HL-60/S4 treated with retinoic acid at 250 ng/mL for 4 days and 3 days (cell line): ENCODE data around the gene RNU5B-1.

Experiments
- in situ Hi-C: fragments of 300-500 bp; cut with MboI; formaldehyde crosslinking; loops from 2 replicates; pipeline ENCODE4 v1.7.0; 2022; ENCODE audit warnings: low sequenced_read_pairs

Gene RNU5B-1

GRCh38 chr15:65327651-65328393 is 23.3 kb downstream of the RNU5B-1 start:
- in situ Hi-C loops = no loop called here

GRCh38 chr15:65328506-65329287 is 24.2 kb downstream of the RNU5B-1 start:
- in situ Hi-C loops = no loop called here

GRCh38 chr15:65329288-65329983 is 25.0 kb downstream of the RNU5B-1 start:
- in situ Hi-C loops = no loop called here

- in situ Hi-C loops = no loop called here
Measured at GRCh38 chr15:65329984-65330735, 25.7 kb downstream of the RNU5B-1 start.

DNA sequence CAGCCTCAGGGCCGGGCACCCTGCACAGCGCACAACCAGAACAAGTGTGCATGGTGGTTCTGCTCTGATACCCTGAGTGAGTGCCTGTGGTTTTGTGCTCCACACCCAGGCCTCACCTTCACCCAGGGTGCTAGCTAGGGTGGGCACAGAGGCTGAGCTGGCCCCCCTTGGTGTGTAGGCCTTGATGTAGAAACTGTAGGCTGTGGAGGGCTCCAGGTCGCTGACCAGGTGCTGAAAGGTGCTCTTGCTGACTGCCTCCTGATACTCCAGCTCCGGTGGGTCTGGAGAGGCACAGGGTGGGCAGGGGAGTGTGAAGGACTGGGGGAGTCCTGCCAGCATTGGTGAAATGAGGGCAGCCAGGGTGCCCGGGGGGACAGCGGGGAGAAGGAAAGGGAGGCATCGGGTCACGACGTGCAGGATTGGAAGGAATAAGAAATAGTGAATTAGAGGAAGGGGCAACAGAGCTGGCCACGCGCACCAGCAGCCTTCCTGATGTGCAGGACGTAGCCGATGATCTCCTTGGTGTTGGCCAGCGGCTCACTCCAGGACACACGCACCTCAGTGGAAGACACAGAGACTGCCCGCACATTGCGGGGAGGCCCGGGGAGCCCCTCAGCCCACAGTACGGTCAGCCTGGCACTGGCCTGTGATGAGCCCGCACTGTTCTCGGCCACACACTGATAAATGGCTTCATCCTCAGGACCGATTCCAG is 26.6 kb downstream of the RNU5B-1 start:
- in situ Hi-C loops = no loop called here

DNA sequence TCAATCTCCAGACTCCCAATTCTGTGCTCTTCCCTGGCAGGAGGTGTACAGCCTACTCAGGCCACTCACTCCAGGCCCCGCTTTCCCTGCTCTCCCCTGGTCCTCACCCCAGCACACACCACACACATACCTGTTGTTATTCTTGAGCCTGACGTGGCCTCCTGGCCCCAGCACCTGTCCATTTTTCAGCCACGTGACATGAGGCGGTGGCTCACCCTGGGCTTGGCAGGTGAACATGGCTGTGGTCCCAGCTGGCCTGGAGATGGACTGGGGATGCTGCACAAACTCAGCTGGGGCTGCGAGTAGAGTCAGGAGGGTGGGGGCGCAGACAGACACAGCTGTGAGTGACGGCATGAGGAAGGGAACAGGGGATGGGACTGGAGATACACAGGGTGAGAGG is 27.3 kb downstream of the RNU5B-1 start:
- in situ Hi-C loops = no loop called here

DNA sequence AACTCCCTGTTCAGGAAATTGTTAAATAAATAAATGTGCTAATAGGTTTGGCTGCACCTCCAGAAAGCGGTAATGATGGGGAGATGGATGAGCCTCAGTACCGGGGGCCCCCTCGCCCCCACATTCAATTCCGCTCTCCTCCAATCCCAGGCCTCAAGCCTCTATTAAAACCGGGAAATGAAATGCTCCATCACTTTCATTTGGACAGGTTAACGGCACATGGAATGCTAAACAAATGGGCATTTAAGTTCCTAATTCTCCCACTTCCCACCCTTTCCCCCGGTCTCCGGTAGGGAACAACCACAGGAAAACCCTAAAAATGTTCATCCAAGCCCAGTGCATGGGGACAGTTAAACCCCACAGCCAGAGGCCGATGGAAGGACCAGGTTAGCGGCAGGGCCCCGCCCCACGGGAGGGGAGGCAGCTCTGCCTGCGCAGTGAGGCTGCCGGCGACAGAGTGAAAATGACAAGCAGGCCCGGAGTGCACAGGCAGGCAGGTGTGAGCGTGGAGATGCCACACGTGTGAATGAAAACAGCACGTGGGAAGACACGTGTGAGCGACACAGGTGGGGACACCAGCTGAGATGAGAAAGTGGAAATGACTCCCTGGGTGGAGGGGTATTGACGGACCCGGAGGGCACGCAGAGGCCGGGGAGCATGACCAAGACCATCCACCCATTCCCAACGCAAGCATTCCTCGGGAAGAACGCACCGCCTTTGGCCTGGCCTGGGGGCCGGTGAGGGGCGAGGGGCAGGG is 28.1 kb downstream of the RNU5B-1 start:
- in situ Hi-C loops = no loop called here

GRCh38 chr15:65333148-65333820 is 28.8 kb downstream of the RNU5B-1 start:
- in situ Hi-C loops = no loop called here

DNA sequence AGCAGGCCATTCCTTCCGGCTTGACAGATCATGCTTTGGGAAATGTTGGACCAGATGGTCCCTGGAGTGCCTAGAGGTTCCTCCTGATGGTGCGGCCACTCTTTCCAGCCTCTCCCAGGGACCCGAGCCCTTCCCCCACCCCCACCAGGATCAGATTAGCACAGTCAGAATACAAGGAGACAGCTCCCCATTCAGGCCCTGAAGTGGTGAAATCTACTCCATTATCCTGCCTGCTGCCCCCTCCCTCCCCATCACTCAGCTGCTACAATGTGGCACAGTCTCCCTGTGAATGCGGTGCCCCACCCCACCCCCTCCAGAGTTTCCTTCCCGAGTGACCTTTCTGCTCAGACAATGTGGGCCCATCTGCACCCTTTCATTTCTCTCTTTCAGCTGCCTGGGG is 29.4 kb downstream of the RNU5B-1 start:
- in situ Hi-C loops = no loop called here

GRCh38 chr15:65334586-65335231 is 30.2 kb downstream of the RNU5B-1 start:
- in situ Hi-C loops = no loop called here

DNA sequence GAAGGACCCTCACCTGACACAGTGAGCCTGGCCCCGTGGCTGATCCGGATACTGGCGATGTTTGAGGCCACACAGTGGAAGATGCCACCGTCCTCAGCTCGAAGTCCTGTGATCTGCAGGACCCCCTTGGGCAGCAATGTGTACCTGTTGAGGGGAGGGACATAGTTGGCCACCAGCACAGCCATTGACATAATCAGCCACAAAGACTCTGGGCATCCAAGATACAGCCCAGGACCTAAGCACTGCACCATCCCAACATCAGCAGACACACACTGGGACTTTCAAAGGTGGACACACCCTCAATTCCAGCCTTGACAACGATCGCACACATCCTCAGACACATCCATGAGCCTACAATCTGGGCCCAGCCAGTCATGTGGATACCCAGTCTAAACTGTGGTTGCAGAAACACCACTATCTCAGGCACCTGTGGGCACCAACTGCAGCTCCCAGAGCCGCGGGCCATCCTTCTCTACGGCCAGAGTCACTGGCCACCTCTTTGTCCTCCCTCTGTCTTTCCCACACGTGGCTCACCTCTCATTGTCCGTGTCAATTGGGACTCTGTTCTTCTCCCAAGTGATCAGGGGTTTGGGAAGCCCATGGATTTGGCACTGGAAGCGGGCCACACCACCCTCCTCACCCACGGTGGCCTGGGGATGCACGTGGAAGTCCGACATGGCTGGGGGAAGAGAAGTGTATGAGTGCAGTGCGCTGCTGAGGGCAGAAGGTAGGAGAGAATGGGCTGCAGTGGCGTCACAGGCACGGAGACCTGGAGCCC is 31.0 kb downstream of the RNU5B-1 start:
- in situ Hi-C loops = no loop called here

DNA sequence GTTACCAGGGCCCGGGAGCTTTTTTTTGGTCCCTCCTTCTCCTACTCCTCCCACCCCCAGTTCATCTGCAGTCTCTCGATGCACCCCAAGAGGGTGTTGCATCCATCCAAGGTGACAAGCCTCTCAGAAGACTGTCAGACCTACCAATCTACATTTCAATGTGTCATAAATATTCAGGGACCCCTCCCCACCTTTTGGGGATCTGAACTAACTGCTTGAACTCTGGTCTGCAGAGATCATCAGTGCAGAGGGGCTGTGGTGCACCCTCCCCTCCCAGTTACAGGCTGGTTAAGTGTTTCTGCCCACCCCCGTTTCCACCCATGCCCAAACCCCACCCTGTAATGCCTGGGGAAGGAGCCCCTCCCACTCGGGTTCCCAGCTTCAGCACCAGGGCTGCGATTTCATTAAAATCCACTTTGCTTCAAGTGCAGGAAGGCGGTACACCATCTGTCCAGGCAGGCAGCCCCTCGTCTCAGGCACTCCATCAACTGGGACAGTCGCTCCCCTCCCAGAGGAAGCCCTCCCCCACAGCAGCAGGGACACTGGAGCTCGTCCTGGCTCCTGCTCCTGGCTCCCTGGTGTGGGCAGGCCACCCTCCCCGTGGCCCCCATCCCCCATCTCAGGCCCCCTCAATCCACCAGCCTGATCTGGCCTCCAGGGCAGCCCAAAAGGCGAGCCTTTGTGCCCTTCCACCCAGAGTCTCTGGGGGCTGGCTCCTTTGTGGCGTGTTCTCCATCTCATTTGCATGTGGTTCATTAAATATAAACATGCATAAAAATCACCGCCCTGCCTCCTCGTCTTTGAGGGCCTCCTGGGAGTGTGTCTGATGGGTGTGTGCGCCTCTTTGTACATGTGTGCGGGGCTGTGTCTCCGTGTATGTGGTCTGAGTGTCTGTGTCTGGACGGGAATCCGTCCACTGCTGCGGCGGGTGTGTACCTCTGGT is 32.3 kb downstream of the RNU5B-1 start:
- in situ Hi-C loops = no loop called here

GRCh38 chr15:65337436-65338070 is 33.1 kb downstream of the RNU5B-1 start:
- in situ Hi-C loops = no loop called here

DNA sequence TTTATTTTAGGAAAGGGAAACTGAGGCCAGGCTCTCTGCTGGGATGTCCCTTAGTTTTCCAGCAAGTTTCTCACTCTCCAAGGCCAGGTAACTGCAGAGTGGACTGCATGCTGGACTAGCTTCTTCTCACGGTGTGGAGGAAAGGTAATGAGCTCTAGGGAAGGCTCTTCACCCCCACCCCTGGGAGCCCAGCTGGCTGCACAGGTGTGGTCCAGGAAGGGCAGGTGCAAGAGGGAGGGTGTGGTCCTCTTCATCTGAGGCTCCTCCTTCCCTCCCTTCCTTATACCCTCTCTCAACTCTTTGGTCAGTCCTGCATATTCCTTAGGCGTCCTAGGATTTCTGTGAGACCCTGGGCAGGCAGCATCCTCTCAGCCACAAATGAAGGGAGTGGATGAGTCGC is 33.9 kb downstream of the RNU5B-1 start:
- in situ Hi-C loops = no loop called here

- in situ Hi-C loops = no loop called here
Measured at GRCh38 chr15:65338823-65339222, 34.3 kb downstream of the RNU5B-1 start.

DNA sequence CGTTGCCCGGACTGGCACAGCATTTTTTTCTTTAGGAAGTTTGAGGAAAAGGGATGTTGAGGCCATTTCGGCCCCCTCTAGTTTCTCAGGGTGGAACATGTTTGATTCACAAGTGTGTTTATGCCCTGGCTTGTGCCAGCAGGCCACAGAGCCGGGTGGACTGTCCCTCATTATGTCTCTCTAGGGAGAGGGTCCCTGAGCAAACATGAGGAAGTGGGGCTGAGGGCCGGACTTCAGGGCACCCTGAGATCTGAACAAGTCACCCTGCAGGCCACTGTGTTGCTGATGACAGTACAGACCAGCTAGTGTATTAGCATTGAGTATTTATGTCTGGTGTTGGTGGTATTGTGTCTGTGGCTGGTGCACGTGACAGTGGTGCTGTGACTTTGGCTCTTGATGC is 34.9 kb downstream of the RNU5B-1 start:
- in situ Hi-C loops = no loop called here
